ENCODE data around the gene CYSTM1. TPM values are rescaled to one million over a fixed set of nuclear protein-coding genes. Genes with fewer than 3 reads are reported as not detected.

CYSTM1 gene
- total RNA-seq, 1 experiment from 2014 or later: 93.5 TPM

DNA sequence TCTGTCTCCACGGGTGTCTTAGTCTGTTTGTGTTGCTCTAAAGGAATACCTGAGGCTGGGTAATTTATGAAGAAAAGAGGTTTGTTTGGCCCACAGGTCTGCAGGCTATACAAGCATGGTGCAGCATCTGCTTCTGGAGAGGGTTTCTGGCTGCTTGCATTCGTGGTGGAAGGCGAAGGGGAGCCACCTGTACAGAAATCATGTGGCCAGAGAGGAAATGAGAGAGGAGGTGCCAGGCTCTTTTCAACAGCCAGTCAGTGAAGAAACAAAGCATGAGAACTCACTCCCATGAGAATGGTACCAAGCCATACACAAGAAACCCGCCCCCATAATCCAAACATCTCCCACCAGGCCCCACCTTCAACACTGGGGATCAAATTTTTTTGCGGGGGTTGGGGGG is 74.5 kb downstream of the CYSTM1 start:
- Mint-ChIP-seq H3K4me3 (ENCODE audit: unreplicated experiment) (no peak overlapping the region), H3K27me3 (ENCODE audit: insufficient read depth, unreplicated experiment) (no peaks in the 10 kb centered on the region), H3K36me3 (ENCODE audit: insufficient read depth, unreplicated experiment) (peaks cover 52% of the 10 kb centered on the region), H3K4me1 (ENCODE audit: low read depth, unreplicated experiment) (peaks cover 11% of the 10 kb centered on the region), H3K9me3 (ENCODE audit: unreplicated experiment) (no peaks in the 10 kb centered on the region), H3K27ac (ENCODE audit: unreplicated experiment) (no peak overlapping the region)
- intact Hi-C loops (cut with micrococcal nuclease; ENCODE audit: unreplicated experiment): no loop called here
- Histone ChIP-seq H3K9me3 (no peaks in the 10 kb centered on the region), H3K27me3 (replicated peaks; ENCODE audit: control insufficient read depth, insufficient read depth, low read length) (no peaks in the 10 kb centered on the region), H3K36me3 (ENCODE audit: control insufficient read depth, insufficient read depth, low read length) (no peaks in the 10 kb centered on the region; the same call in none of the 2 replicates), H3K4me1 (peaks cover 12% of the 10 kb centered on the region), H3K4me3 (ENCODE audit: low read depth, low read length) (no peak overlapping the region)
- ChIA-PET CTCF (interaction anchor here (0.6 kb wide), 1 partner anchor 101 kb away, joined by 3 read pairs; no protein-coding TSS in a partner anchor), POLR2A (no interaction called here)
- no TSS peak for BruUV-seq (replicated peaks)
- no peak for DNase-seq
- no peak for TF ChIP-seq CTCF (IDR thresholded peaks at IDR 0.05; ENCODE audit: insufficient read depth in 1 of 2, low read depth in 1 of 2, low read length in 1 of 2, severe bottlenecking in 1 of 2, unreplicated experiment in 1 of 2)

GRCh38 chr5:140250386-140250785 is 75.4 kb downstream of the CYSTM1 start:
- no peaks in the 10 kb centered on the region for H3K9me3 ChIP-seq
- H3K36me3 ChIP-seq (ENCODE audit: control insufficient read depth, insufficient read depth, low read length): no peaks in the 10 kb centered on the region; the same call in none of the 2 replicates
- peaks cover 11% of the 10 kb centered on the region for H3K4me1 Mint-ChIP-seq (ENCODE audit: low read depth, unreplicated experiment)
- intact Hi-C loops (cut with micrococcal nuclease; ENCODE audit: unreplicated experiment): no loop called here
- H3K27me3 ChIP-seq (replicated peaks; ENCODE audit: control insufficient read depth, insufficient read depth, low read length): no peaks in the 10 kb centered on the region
- no peaks in the 10 kb centered on the region for H3K27me3 Mint-ChIP-seq (ENCODE audit: insufficient read depth, unreplicated experiment)
- peak overlapping the region; percentile 1 for H3K27ac Mint-ChIP-seq (ENCODE audit: unreplicated experiment)
- peaks cover 18% of the 10 kb centered on the region for H3K4me1 ChIP-seq
- ChIA-PET POLR2A (no interaction called here), CTCF (no interaction called here)
- no peaks in the 10 kb centered on the region for H3K9me3 Mint-ChIP-seq (ENCODE audit: unreplicated experiment)
- peaks cover 43% of the 10 kb centered on the region for H3K36me3 Mint-ChIP-seq (ENCODE audit: insufficient read depth, unreplicated experiment)
- no TSS peak for BruUV-seq (replicated peaks)
- H3K4me3 ChIP-seq (ENCODE audit: low read depth, low read length): no peak overlapping the region
- H3K4me3 Mint-ChIP-seq (ENCODE audit: unreplicated experiment): no peak overlapping the region
- no peak for DNase-seq
- no peak for TF ChIP-seq CTCF (IDR thresholded peaks at IDR 0.05; ENCODE audit: insufficient read depth in 1 of 2, low read depth in 1 of 2, low read length in 1 of 2, severe bottlenecking in 1 of 2, unreplicated experiment in 1 of 2)

DNA sequence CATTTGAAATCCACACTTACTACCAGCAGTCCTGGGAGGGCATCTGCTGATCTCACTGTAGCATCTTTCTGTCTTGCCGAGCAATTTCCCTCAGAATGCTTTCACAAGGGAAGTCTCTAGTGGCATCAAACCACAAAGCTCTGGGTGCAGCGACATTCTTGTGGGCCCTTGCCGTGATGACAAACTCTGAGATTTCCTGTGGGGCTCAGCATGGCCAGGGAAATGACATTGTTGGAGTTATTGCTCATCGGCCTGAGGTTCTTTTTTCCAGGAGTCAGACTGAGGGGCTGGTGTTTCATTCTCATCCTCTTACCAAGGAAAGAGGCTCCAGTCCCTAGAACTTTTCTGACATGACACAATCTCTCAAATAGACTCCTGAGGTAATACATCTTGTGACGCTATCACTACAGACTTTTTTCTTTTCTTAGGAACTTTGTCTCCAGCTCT is 76.6 kb downstream of the CYSTM1 start:
- Histone ChIP-seq H3K27me3 (replicated peaks; ENCODE audit: control insufficient read depth, insufficient read depth, low read length) (no peaks in the 10 kb centered on the region), H3K4me3 (ENCODE audit: low read depth, low read length) (no peak overlapping the region), H3K4me1 (peaks cover 18% of the 10 kb centered on the region), H3K9me3 (no peaks in the 10 kb centered on the region), H3K36me3 (ENCODE audit: control insufficient read depth, insufficient read depth, low read length) (no peaks in the 10 kb centered on the region; the same call in none of the 2 replicates)
- Mint-ChIP-seq H3K9me3 (ENCODE audit: unreplicated experiment) (no peaks in the 10 kb centered on the region), H3K36me3 (ENCODE audit: insufficient read depth, unreplicated experiment) (peaks cover 41% of the 10 kb centered on the region), H3K27me3 (ENCODE audit: insufficient read depth, unreplicated experiment) (no peaks in the 10 kb centered on the region), H3K4me3 (ENCODE audit: unreplicated experiment) (no peak overlapping the region), H3K27ac (ENCODE audit: unreplicated experiment) (no peak overlapping the region), H3K4me1 (ENCODE audit: low read depth, unreplicated experiment) (peaks cover 11% of the 10 kb centered on the region)
- no TSS peak for BruUV-seq (replicated peaks)
- TF ChIP-seq CTCF (IDR thresholded peaks at IDR 0.05; ENCODE audit: insufficient read depth in 1 of 2, low read depth in 1 of 2, low read length in 1 of 2, severe bottlenecking in 1 of 2, unreplicated experiment in 1 of 2): no peak
- DNase-seq: no peak
- ChIA-PET CTCF (interaction anchor here (1.5 kb wide), 1 partner anchor 12 kb away, joined by 4 read pairs; no protein-coding TSS in a partner anchor), POLR2A (no interaction called here)
- intact Hi-C loops (cut with micrococcal nuclease; ENCODE audit: unreplicated experiment): no loop called here

Measured in Caco-2 (cell line).